CD4-positive, alpha-beta T cell treated with Interleukin-4 for 1 hour (primary cell): ENCODE results near the gene DNASE1L3.

Experiments used
- DNase-seq, 2 donors: peaks; one replicate each; pipeline ENCODE4 v3.0.0-alpha.2; 2020 to 2022

Gene DNASE1L3

GRCh38 chr3:58154626-58155449 lies 55.9 kb downstream of the DNASE1L3 start:
- no peak for DNase-seq

- no peak for DNase-seq
Observed at GRCh38 chr3:58153371-58153770, 57.4 kb downstream of the DNASE1L3 start.

- DNase-seq: no peak
Observed at GRCh38 chr3:58152225-58153015, 58.4 kb downstream of the DNASE1L3 start.

GRCh38 chr3:58151637-58152036 lies 59.1 kb downstream of the DNASE1L3 start:
- DNase-seq: no peak

- no peak for DNase-seq
Observed at GRCh38 chr3:58150810-58151199, 60.0 kb downstream of the DNASE1L3 start.

- DNase-seq: no peak
Observed at GRCh38 chr3:58150130-58150809, 60.5 kb downstream of the DNASE1L3 start.

- DNase-seq: no peak
Observed at GRCh38 chr3:58148049-58148448, 62.7 kb downstream of the DNASE1L3 start.

GRCh38 chr3:58144478-58145325 lies 66.1 kb downstream of the DNASE1L3 start:
- no peak for DNase-seq

- no peak for DNase-seq
Observed at GRCh38 chr3:58143417-58144055, 67.2 kb downstream of the DNASE1L3 start.
